Measurements from ENCODE around the gene AGBL4. TPM values are rescaled to one million over a fixed set of nuclear protein-coding genes. Genes with fewer than 3 reads are reported as not detected.

Gene AGBL4
- total and polyA plus RNA-seq, 2 experiments from 2014 or later = not detected

DNA sequence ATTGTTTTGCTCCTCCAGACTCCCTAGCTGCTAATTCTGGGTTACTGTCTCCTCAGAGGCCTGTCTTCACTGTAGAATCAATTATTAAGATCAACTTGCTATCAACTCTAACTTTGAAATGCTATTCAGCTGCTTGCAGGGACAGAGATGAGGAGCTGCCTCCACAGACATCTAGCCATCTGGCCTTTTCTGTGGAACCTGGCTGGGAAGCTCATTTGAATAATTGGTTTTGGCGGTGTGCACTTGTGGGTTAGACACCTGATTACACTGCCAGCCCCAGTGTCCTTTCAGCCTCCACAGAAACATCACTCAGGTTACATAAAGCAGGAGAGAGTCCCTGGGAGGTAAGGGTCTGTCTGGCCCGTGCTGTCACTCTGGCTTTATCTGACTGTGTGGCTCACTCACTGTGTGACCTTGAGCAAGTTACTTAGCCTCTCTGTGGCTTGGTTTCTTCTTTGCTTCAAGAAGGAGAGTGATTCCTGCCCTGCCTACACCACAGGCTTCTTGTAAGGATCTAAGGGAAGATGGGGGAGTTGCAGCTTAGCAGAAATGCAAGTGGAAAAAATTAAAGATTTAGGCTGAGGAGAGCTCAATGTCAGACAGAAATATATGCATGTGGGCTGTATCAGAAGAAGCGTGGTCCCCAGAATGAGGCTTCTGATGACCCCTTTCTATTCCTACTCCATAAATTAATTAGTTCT lies 1378.7 kb downstream of the AGBL4 start:
- in situ Hi-C loops (cut with MboI) = no loop called here
- no peaks in the 10 kb centered on the region for H3K9me3 ChIP-seq (ENCODE audit: low read depth)

DNA sequence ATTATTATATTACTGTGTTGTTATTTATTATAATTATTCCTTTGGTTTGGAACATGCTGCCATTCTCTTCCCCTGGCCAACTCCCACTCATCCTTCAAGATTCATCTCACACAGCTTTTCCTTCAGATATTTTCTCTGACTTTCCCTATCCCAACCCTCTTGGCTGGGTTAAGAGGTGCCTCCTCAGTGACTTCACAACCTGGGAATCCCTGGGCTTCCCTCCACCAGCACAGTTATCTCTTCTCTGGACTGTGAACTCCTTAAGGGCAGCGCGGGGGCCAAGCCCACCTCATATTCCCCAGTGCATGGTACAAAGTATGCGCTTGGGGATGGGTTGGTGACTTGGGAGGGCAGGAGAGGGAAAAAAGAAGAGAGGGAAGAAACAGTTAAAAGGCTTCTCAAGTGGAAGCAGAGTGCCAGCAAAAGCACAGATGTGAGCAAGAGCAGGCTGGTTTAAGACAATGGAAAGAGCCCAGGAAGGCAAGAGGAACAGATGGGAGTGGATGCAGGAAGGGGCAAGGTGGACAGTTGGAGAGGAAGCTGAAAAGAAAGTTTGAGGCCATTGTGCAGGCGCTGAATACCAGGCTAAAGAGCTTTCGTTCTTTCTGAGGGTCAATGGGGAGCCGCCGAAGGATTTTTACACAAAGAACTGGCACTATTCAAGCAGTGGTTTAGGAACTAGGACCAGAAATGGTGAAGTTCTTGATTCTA lies 1379.4 kb downstream of the AGBL4 start:
- Histone ChIP-seq H3K79me2 (ENCODE audit: insufficient read depth) (no peaks in the 10 kb centered on the region), H2AFZ (no peak overlapping the region), H3K9me3 (ENCODE audit: low read depth) (no peaks in the 10 kb centered on the region), H3K27ac (no peak overlapping the region), H3K4me2 (ENCODE audit: unreplicated experiment) (no peak overlapping the region), H3K36me3 (ENCODE audit: low read depth) (no peaks in the 10 kb centered on the region), H3K4me1 (ENCODE audit: insufficient read depth) (no peaks in the 10 kb centered on the region), H3F3A (ENCODE audit: insufficient read depth) (no peaks in the 10 kb centered on the region), H3K9ac (no peak overlapping the region), H3K9me2 (ENCODE audit: insufficient read depth) (no peaks in the 10 kb centered on the region), H3K4me3 (no peak overlapping the region), H4K20me1 (ENCODE audit: insufficient read depth) (no peaks in the 10 kb centered on the region), H3K27me3 (replicated peaks; ENCODE audit: insufficient read depth) (no peaks in the 10 kb centered on the region; the same call in 1 of the 2 replicates)
- in situ Hi-C loops (cut with MboI) = no loop called here
- TF ChIP-seq EZH2 (IDR thresholded peaks at IDR 0.05; ENCODE audit: insufficient read depth, poor library complexity, severe bottlenecking) (no peak), EZH2phosphoT487 (IDR thresholded peaks at IDR 0.05; ENCODE audit: insufficient read depth, low read depth) (no peak)
- WGBS, 2 experiments (ENCODE audit: low coverage in 1 of 2, low lambda C conversion rate in 2 of 2, missing lambda C conversion rate in 2 of 2) = 20 to 23% methylated on average over 7 of the region's 7 CpGs
- no peak for DNase-seq

More for the DNA sequence above, 1378.7 kb downstream of the AGBL4 start:
- H3K9ac ChIP-seq = no peak overlapping the region
- no peak overlapping the region for H3K4me3 ChIP-seq
- H3K27ac ChIP-seq = no peak overlapping the region
- no peak for DNase-seq
- no peaks in the 10 kb centered on the region for H3K79me2 ChIP-seq (ENCODE audit: insufficient read depth)
- H3K9me2 ChIP-seq (ENCODE audit: insufficient read depth) = no peaks in the 10 kb centered on the region
- H3F3A ChIP-seq (ENCODE audit: insufficient read depth) = no peaks in the 10 kb centered on the region
- H3K36me3 ChIP-seq (ENCODE audit: low read depth) = no peaks in the 10 kb centered on the region
- TF ChIP-seq EZH2phosphoT487 (IDR thresholded peaks at IDR 0.05; ENCODE audit: insufficient read depth, low read depth) = no peak
- TF ChIP-seq EZH2 (IDR thresholded peaks at IDR 0.05; ENCODE audit: insufficient read depth, poor library complexity, severe bottlenecking) = no peak
- H3K4me1 ChIP-seq (ENCODE audit: insufficient read depth) = no peaks in the 10 kb centered on the region
- 17 to 24% methylated on average over 3 of the region's 3 CpGs for WGBS, 2 experiments (ENCODE audit: low coverage in 1 of 2, low lambda C conversion rate in 2 of 2, missing lambda C conversion rate in 2 of 2)
- no peak overlapping the region for H2AFZ ChIP-seq
- no peak overlapping the region for H3K4me2 ChIP-seq (ENCODE audit: unreplicated experiment)
- H3K27me3 ChIP-seq (replicated peaks; ENCODE audit: insufficient read depth) = no peaks in the 10 kb centered on the region; the same call in 1 of the 2 replicates
- no peaks in the 10 kb centered on the region for H4K20me1 ChIP-seq (ENCODE audit: insufficient read depth)

DNA sequence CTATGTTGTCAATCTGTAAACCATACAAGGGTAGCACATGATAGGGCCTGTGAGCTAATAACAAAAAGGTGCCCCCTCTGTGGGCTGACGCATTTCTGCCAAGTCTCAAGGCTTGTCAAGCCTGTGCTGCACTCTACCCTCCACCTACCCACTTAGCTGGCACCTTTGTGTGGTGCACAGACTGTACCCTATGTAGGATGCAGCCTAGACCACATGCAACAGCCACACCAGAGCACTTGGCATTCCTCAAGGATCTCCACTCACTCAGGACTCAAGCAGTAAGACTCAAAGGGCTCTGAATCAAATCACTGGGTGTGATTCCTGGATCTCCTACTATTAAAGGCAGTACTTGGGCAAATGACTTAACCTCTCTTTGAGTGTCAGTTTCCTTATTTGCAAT lies 1380.6 kb downstream of the AGBL4 start:
- Histone ChIP-seq H3K36me3 (ENCODE audit: low read depth) (no peaks in the 10 kb centered on the region), H2AFZ (no peak overlapping the region), H3K9me2 (ENCODE audit: insufficient read depth) (no peaks in the 10 kb centered on the region), H3K79me2 (ENCODE audit: insufficient read depth) (no peaks in the 10 kb centered on the region), H3K9me3 (ENCODE audit: low read depth) (no peaks in the 10 kb centered on the region), H3K4me3 (no peak overlapping the region), H3F3A (ENCODE audit: insufficient read depth) (no peaks in the 10 kb centered on the region), H3K27me3 (replicated peaks; ENCODE audit: insufficient read depth) (no peaks in the 10 kb centered on the region; the same call in 1 of the 2 replicates), H4K20me1 (ENCODE audit: insufficient read depth) (no peaks in the 10 kb centered on the region), H3K27ac (no peak overlapping the region), H3K4me1 (ENCODE audit: insufficient read depth) (no peaks in the 10 kb centered on the region), H3K4me2 (ENCODE audit: unreplicated experiment) (no peak overlapping the region), H3K9ac (no peak overlapping the region)
- WGBS, 2 experiments (ENCODE audit: low coverage in 1 of 2, low lambda C conversion rate in 2 of 2, missing lambda C conversion rate in 2 of 2) = 18 to 19% methylated on average over 1 of the region's 1 CpG
- no peak for DNase-seq
- TF ChIP-seq EZH2phosphoT487 (IDR thresholded peaks at IDR 0.05; ENCODE audit: insufficient read depth, low read depth) = no peak
- no peak for TF ChIP-seq EZH2 (IDR thresholded peaks at IDR 0.05; ENCODE audit: insufficient read depth, poor library complexity, severe bottlenecking)
- in situ Hi-C loops (cut with MboI) = no loop called here

- Histone ChIP-seq H3K4me1 (ENCODE audit: insufficient read depth) (no peaks in the 10 kb centered on the region), H3K4me3 (no peak overlapping the region), H3K27ac (no peak overlapping the region), H3K9me3 (ENCODE audit: low read depth) (no peaks in the 10 kb centered on the region), H3K79me2 (ENCODE audit: insufficient read depth) (no peaks in the 10 kb centered on the region), H3F3A (ENCODE audit: insufficient read depth) (no peaks in the 10 kb centered on the region), H4K20me1 (ENCODE audit: insufficient read depth) (no peaks in the 10 kb centered on the region), H3K36me3 (ENCODE audit: low read depth) (no peaks in the 10 kb centered on the region), H3K27me3 (replicated peaks; ENCODE audit: insufficient read depth) (no peaks in the 10 kb centered on the region; the same call in 1 of the 2 replicates), H3K9me2 (ENCODE audit: insufficient read depth) (no peaks in the 10 kb centered on the region), H3K9ac (no peak overlapping the region), H3K4me2 (ENCODE audit: unreplicated experiment) (no peak overlapping the region), H2AFZ (no peak overlapping the region)
- WGBS, 2 experiments (ENCODE audit: low coverage in 1 of 2, low lambda C conversion rate in 2 of 2, missing lambda C conversion rate in 2 of 2) = 53% methylated on average over 5 of the region's 5 CpGs
- no peak for DNase-seq
- in situ Hi-C loops (cut with MboI) = no loop called here
- no peak for TF ChIP-seq EZH2 (IDR thresholded peaks at IDR 0.05; ENCODE audit: insufficient read depth, poor library complexity, severe bottlenecking)
- TF ChIP-seq EZH2phosphoT487 (IDR thresholded peaks at IDR 0.05; ENCODE audit: insufficient read depth, low read depth) = no peak
Measured at GRCh38 chr1:48640836-48641492, 1382.8 kb downstream of the AGBL4 start.

All from GM23248 (cell line).